Hepatocyte (in vitro differentiated cells): ENCODE data around the gene DIS3L2.

Experiments
- EZH2 ChIP-seq: fragments of 200-600 bp; sonication (generic); IDR thresholded peaks from 2 replicates; pipeline ENCODE4 v1.6.1; 2016; ENCODE audit warnings: antibody characterized with exemption, mild to moderate bottlenecking, borderline replicate concordance
- EZH2phosphoT487 ChIP-seq: fragments of 200-600 bp; sonication (generic); IDR thresholded peaks from one replicate; pipeline ENCODE4 v1.6.1; 2018; ENCODE audit warnings: antibody characterized with exemption, mild to moderate bottlenecking, low read depth, moderate library complexity; ENCODE audit not compliant: unreplicated experiment, severe bottlenecking
- TF ChIP-seq, protein P1 (sequence below): fragments of 200-600 bp; sonication (generic); IDR thresholded peaks from 2 replicates; pipeline ENCODE4 v1.5.1; 2016; ENCODE audit warnings: antibody characterized with exemption, mild to moderate bottlenecking; ENCODE audit not compliant: poor library complexity

DNA sequence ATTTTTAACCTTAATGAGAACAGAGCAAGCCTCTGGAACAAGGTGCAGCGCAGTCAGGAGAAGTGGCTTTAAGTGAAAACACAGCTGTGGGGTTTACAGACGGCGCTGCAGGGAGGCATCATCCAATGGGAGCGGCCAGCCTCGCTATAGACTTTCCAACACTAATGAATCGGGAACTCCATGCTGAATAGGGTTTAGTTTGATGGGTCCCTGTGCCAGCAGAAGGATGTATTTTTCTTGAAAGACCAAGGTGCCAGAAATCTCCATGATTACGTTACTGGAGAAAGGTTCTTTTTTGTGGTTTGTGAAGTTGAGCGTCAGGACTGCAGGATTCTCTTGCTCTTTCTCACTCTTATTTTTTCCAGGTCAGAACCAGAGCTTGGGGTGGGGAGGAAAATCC, 329.2 kb downstream of the DIS3L2 start:
- TF ChIP-seq, protein P1, sequence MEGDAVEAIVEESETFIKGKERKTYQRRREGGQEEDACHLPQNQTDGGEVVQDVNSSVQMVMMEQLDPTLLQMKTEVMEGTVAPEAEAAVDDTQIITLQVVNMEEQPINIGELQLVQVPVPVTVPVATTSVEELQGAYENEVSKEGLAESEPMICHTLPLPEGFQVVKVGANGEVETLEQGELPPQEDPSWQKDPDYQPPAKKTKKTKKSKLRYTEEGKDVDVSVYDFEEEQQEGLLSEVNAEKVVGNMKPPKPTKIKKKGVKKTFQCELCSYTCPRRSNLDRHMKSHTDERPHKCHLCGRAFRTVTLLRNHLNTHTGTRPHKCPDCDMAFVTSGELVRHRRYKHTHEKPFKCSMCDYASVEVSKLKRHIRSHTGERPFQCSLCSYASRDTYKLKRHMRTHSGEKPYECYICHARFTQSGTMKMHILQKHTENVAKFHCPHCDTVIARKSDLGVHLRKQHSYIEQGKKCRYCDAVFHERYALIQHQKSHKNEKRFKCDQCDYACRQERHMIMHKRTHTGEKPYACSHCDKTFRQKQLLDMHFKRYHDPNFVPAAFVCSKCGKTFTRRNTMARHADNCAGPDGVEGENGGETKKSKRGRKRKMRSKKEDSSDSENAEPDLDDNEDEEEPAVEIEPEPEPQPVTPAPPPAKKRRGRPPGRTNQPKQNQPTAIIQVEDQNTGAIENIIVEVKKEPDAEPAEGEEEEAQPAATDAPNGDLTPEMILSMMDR, result no peak
- TF ChIP-seq EZH2phosphoT487, result no peak
- no peak for TF ChIP-seq EZH2
